Type B pancreatic cell (in vitro differentiated cells): ENCODE results near the gene CAMSAP1. TPM values are rescaled to one million over a fixed set of nuclear protein-coding genes. Genes with fewer than 3 reads are reported as not detected.
A peak's percentile ranks its signal among the peaks of the same experiment; 100 is the strongest.

ENCODE experiments used
- DNase-seq: peaks from one replicate; pipeline ENCODE4 v3.0.0; 2021; ENCODE audit warnings: mixed read lengths; ENCODE audit not compliant: unreplicated experiment; ENCODE audit errors: extremely low spot score
- H3K27ac Mint-ChIP-seq: 2 replicates; pipeline ENCODE4 v1.8.0; 2021; ENCODE audit warnings: mild to moderate bottlenecking, mixed read lengths
- H3K27me3 Mint-ChIP-seq: 2 replicates; pipeline ENCODE4 v1.8.0; 2021; ENCODE audit warnings: mixed read lengths
- H3K36me3 Mint-ChIP-seq: 2 replicates; pipeline ENCODE4 v1.8.0; 2021; ENCODE audit warnings: mixed read lengths
- H3K4me1 Mint-ChIP-seq: one replicate; pipeline ENCODE4 v1.8.0; 2021; ENCODE audit warnings: mixed read lengths; ENCODE audit not compliant: unreplicated experiment
- H3K4me3 Mint-ChIP-seq: 2 replicates; pipeline ENCODE4 v1.8.0; 2021; ENCODE audit warnings: mild to moderate bottlenecking, mixed read lengths
- H3K9me3 Mint-ChIP-seq: 2 replicates; pipeline ENCODE4 v1.8.0; 2021; ENCODE audit warnings: mixed read lengths
- total RNA-seq: library from RNA; stranded (reverse); gene quantifications from 2 replicates; pipeline ENCODE4 v1.2.1, GENCODE V29; 2021; ENCODE audit warnings: low replicate concordance
- TF ChIP-seq, protein P1 (sequence below): fragments of 200-600 bp; sonication (generic); conservative IDR thresholded peaks from 2 replicates; pipeline ENCODE4 v1.5.0; 2021; ENCODE audit warnings: antibody characterized with exemption, mild to moderate bottlenecking

Gene CAMSAP1
- total RNA-seq, 1 donor from 2014 or later, result 58.2 TPM

DNA sequence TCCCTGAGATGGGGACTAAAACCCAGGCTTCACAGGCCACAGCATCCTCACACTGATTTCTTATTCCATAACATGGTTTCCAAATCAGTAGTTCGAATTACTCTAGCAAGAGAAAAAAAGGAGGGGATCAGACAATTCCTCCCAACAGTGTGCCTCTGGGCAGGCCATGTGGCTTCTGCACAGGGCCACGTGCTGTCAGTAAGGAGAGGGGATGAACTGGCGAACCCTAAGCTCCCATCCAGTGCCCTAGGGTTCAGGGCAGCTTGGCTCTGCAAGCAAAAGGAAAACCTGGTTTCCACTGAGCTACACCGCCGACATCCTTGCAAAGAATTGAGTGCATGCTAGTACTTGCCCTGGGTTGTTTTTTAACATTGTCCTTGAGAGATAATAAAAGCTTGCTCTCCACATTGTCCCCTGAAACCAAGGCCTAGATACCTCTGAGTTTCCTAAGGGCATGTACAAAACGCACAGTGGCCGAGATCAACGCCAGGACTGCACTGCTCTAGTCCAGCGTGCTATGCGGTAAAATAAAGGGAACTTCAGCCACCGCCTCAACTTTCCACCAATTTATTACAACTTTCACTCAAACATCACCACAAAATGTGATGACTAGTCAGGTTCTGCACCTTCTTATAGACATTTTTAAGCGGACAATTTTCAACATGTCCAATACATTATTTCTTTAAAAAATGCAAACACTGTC is 4.5 kb downstream of the CAMSAP1 start:
- TF ChIP-seq, protein P1, sequence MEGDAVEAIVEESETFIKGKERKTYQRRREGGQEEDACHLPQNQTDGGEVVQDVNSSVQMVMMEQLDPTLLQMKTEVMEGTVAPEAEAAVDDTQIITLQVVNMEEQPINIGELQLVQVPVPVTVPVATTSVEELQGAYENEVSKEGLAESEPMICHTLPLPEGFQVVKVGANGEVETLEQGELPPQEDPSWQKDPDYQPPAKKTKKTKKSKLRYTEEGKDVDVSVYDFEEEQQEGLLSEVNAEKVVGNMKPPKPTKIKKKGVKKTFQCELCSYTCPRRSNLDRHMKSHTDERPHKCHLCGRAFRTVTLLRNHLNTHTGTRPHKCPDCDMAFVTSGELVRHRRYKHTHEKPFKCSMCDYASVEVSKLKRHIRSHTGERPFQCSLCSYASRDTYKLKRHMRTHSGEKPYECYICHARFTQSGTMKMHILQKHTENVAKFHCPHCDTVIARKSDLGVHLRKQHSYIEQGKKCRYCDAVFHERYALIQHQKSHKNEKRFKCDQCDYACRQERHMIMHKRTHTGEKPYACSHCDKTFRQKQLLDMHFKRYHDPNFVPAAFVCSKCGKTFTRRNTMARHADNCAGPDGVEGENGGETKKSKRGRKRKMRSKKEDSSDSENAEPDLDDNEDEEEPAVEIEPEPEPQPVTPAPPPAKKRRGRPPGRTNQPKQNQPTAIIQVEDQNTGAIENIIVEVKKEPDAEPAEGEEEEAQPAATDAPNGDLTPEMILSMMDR, result no peak
- H3K4me1 Mint-ChIP-seq, result peaks cover 31% of the 10 kb centered on the region

DNA sequence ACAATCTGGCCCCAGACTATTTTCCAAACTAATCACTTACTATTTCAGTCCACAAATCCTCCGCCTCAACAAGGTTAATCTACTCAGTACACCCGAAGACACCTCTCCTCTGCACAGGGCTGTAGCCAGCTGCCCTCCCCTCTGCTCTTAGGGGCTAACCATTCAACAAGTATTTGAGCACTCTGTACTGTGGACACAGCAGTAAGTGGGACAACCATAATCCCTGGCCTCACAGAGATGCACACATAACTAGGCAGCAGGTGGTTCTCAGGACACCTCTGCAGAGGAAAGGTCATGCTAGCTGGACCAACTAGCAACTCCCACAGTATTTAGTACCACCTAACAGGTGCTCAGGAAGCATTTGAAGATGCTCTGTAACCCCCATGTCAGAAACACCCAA is 5.5 kb downstream of the CAMSAP1 start:
- Mint-ChIP-seq H3K4me1 (peaks cover 31% of the 10 kb centered on the region), H3K4me3 (peak overlapping the region; percentile 20), H3K27ac (no peak overlapping the region), H3K9me3 (peaks cover 25% of the 10 kb centered on the region), H3K27me3 (no peaks in the 10 kb centered on the region), H3K36me3 (peaks cover 52% of the 10 kb centered on the region)
- DNase-seq, result no peak
- TF ChIP-seq, protein P1, result no peak

More for the DNA sequence above, 4.5 kb downstream of the CAMSAP1 start:
- H3K27ac Mint-ChIP-seq, result peak overlapping the region; percentile 37
- H3K27me3 Mint-ChIP-seq, result no peaks in the 10 kb centered on the region
- H3K4me3 Mint-ChIP-seq, result peak overlapping the region; percentile 15
- H3K9me3 Mint-ChIP-seq, result peaks cover 19% of the 10 kb centered on the region
- DNase-seq, result no peak
- peaks cover 45% of the 10 kb centered on the region for H3K36me3 Mint-ChIP-seq

DNA sequence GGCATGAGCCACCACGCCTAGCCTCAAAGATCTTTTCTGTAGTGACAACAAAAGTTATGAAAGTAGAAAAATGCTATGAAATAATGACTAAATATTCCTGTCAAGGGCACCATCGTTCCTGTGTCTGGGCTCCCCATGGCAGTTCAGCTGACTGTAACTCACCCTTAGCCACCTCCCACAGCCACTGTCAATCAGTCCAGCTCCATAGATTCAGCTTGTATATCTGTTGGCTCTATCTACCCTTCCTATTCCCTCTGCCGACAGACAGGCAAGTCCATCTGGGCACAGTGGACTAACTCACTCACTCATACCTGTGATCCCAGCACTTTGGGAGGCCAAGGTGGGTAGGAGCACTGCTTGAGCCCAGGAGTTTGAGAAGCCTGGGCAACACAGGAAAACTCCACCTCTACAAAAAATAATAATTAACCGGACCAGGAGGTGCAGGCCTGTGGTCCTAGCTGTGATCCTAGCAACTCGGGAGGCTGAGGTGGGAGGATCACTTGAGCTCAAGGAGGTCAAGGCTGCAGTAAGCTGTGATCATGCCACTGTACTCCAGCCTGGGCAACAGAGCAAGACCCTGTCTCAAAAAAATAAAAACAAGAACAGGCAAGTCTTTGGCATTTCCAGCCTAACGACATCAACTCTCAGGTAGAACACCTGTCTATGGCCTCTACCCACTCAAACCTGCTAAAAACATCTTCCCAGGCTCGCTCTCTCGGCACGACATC is 6.2 kb downstream of the CAMSAP1 start:
- peaks cover 52% of the 10 kb centered on the region for H3K36me3 Mint-ChIP-seq

DNA sequence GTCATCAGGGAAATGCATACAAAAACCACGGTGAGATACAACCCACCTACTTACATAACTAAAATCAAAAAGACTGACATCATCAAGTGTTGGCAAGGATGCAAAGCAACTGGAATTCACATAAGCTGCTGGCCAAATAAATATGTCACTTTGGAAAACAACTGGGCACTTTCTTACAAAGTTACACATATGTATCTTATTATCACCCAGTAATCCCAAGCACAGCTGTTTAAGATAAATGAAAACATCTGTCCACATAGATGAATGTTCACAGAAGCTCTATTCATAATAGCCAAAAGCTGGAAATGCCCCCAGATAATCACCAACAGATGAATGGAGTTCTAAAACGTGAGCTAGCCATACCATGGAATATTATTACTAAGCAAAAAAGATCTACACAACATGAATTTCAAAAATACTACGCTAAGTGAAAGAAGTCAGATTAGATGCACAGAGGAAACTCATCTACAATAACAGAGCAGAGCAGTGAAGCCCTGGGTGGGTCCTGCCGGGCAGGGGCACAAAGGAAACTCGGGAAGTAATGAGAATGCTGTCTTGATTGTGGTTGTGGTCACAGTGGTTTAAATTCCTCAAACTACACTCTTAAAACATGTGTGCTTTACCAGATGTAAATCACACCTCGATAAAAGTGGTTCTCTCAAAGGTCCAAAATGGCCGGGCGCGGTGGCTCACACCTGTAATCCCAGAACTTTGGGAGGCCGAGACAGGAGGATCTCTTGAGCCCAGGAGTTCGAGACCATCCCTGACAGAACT is 8.5 kb downstream of the CAMSAP1 start:
- no peaks in the 10 kb centered on the region for H3K27me3 Mint-ChIP-seq
- peaks cover 57% of the 10 kb centered on the region for H3K36me3 Mint-ChIP-seq
- H3K9me3 Mint-ChIP-seq, result peaks cover 29% of the 10 kb centered on the region
- TF ChIP-seq, protein P1, result no peak
- H3K4me3 Mint-ChIP-seq, result peak overlapping the region; percentile 4
- no peak overlapping the region for H3K27ac Mint-ChIP-seq
- peaks cover 17% of the 10 kb centered on the region for H3K4me1 Mint-ChIP-seq
- no peak for DNase-seq

More for the DNA sequence above, 6.2 kb downstream of the CAMSAP1 start:
- no peak for DNase-seq
- H3K4me3 Mint-ChIP-seq, result peak overlapping the region; percentile 20
- H3K4me1 Mint-ChIP-seq, result peaks cover 31% of the 10 kb centered on the region
- peaks cover 25% of the 10 kb centered on the region for H3K9me3 Mint-ChIP-seq
- H3K27me3 Mint-ChIP-seq, result no peaks in the 10 kb centered on the region
- TF ChIP-seq, protein P1, result no peak
- no peak overlapping the region for H3K27ac Mint-ChIP-seq

DNA sequence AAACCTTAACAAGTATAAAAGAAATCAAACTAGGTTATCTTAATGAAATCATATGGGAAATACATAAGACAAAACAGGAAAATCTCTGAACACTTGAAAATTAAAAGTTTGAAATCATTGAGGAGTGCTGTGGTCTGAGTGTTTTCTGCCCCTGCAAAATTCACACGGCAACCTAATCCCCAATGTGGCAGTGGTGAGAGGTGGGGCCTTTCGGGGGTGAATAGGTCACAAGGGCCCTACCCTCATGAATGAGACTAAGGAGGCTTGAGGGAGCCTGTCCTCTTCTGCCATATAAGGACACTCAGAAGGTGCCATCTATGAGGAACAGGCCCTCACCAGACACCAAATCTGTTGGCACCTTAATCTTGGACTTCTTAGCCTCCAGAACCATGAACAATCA is 10.7 kb downstream of the CAMSAP1 start:
- H3K27me3 Mint-ChIP-seq, result no peaks in the 10 kb centered on the region
- DNase-seq, result no peak
- no peak overlapping the region for H3K27ac Mint-ChIP-seq
- peaks cover 45% of the 10 kb centered on the region for H3K36me3 Mint-ChIP-seq
- H3K4me3 Mint-ChIP-seq, result no peak overlapping the region
- peaks cover 25% of the 10 kb centered on the region for H3K9me3 Mint-ChIP-seq
- H3K4me1 Mint-ChIP-seq, result peaks cover 18% of the 10 kb centered on the region
- TF ChIP-seq, protein P1, result no peak
